Adrenal gland (tissue), 12 donors: ENCODE results near the gene PPL. TPM values are rescaled to one million over a fixed set of nuclear protein-coding genes. Genes with fewer than 3 reads are reported as not detected.

Experiments used
- DNase-seq, 7 donors: peaks; one replicate each; pipeline ENCODE4 v3.0.0-alpha.2; 2019 to 2020
- H3K27ac ChIP-seq, 5 donors: fragments of 200-600 bp; sonication (generic) in 4 of 5; 1 replicate in 3 of 5; 2 replicates in 2 of 5; pipeline versions ENCODE4 v1.5.1 to v1.8.0; 2016 to 2020; ENCODE audit warnings: mild to moderate bottlenecking in 1 of 5
- H3K27me3 ChIP-seq: fragments of 200-600 bp; 2 replicates; pipeline ENCODE4 v1.8.0; 2021
- H3K36me3 ChIP-seq, 2 donors: fragments of 200-600 bp; replicated peaks in 1 of 2; 1 replicate in 1 of 2; 2 replicates in 1 of 2; pipeline versions ENCODE4 v1.5.1 to v1.8.0; 2018 to 2022
- H3K4me1 ChIP-seq, 2 donors: fragments of 200-600 bp; replicated peaks in 1 of 2; 1 replicate in 1 of 2; 2 replicates in 1 of 2; pipeline versions ENCODE4 v1.5.1 to v1.8.0; 2018 to 2021
- H3K4me3 ChIP-seq, 4 donors: fragments of 200-600 bp; sonication (generic) in 3 of 4; one replicate each; pipeline ENCODE4 v1.5.1; 2016 to 2018
- H3K9me3 ChIP-seq, 3 donors: fragments of 200-600 bp; sonication (generic) in 1 of 3; replicated peaks in 1 of 3; 1 replicate in 2 of 3; 2 replicates in 1 of 3; pipeline versions ENCODE4 v1.5.1 to v1.8.0; 2016 to 2021
- CTCF ChIP-seq, 6 experiments: fragments of 450-650 bp in 4 of 6; fragments of 200-600 bp in 2 of 6; sonication (generic) in 1 of 6; IDR thresholded peaks; 1 replicate in 5 of 6; 2 replicates in 1 of 6; pipeline versions ENCODE4 v1.5.1 to v1.8.0; 2016 to 2021; ENCODE audit warnings: antibody characterized with exemption in 6 of 6, mild to moderate bottlenecking in 2 of 6, moderate library complexity in 1 of 6
- POLR2A ChIP-seq, 2 donors: fragments of 450-650 bp; IDR thresholded peaks; one replicate each; pipeline ENCODE4 v1.6.1; 2017; ENCODE audit warnings: antibody characterized with exemption in 2 of 2, mild to moderate bottlenecking in 2 of 2, moderate library complexity in 1 of 2
- WGBS, 4 donors: extraction: QIAGEN DNeasy Blood & Tissue Kit in 2 of 4; methylation state at CpG; one replicate each; pipeline versions ENCODE4 v1.1.5 to v1.1.7; 2013 to 2017; 5-methylcytosine and 5-hydroxymethylcytosine counted together
- intact Hi-C, 2 donors: fragments of 100-400 bp; cut with DNase I; formaldehyde crosslinking; loops; one replicate each; pipeline versions ENCODE4 v1.14.1 to v1.15.0; 2022 to 2023
- polyA plus RNA-seq, 3 donors: library from polyadenylated mRNA; stranded (reverse); fragments of 200-250 nt in 2 of 3; fragments of 350-450 nt in 1 of 3; fragmentation: Illumina TruSeq in 1 of 3; extraction: RNeasy Lipid Tissue Mini Kit (QIAGEN cat#74804) in 1 of 3; gene quantifications; one replicate each; pipeline ENCODE4 v1.2.3, GENCODE V29; 2013 to 2014
- total RNA-seq, 9 donors: library from RNA; depleted of rRNA in 4 of 9; stranded (reverse); fragments of >200 nt in 4 of 9; fragments of 120-200 nt in 1 of 9; fragmentation: NEBNext Ultra II Directional in 1 of 9; extraction: Animal tissue kit (Norgen Biotek cat#: 25700) in 1 of 9; gene quantifications; one replicate each; pipeline versions ENCODE4 v1.1.0 to v1.2.4, GENCODE V29; 2013 to 2023
- donor health status: healthy with polysubstance abuse.
- donor health status: Bipolar disorder and iron deficiency.
- donor health status: DM: yes; HTN: yes; CAD: no.
- donor health status: DM: no; HTN: no; CAD: no.
- donor health status: DM: no; HTN: no; CAD: no.
- donor health status: DM: yes; HTN: yes; CAD: no.

PPL gene
- total and polyA plus RNA-seq, 12 donors: 0.38 to 20.9 (median 14.7) TPM

- Histone ChIP-seq H3K27me3 (no peaks in the 10 kb centered on the region), H3K36me3 (no peaks in the 10 kb centered on the region), H3K4me1 (peaks cover 0 to 8% of the 10 kb centered on the region in 2 donors), H3K27ac (no peak overlapping the region), H3K9me3 (no peaks in the 10 kb centered on the region), H3K4me3 (no peak overlapping the region)
- TF ChIP-seq CTCF (IDR thresholded peaks at IDR 0.05) (no peak), POLR2A (IDR thresholded peaks at IDR 0.05) (no peak)
- WGBS, 4 donors: 72 to 77% (median 76%) methylated on average over 3 to 6 of the region's 6 CpGs
- no peak for DNase-seq
- intact Hi-C loops: loop anchor here in 1 of 2 donors (10.0 kb wide), 1 partner anchor 64 kb away; no protein-coding TSS in a partner anchor
Observed at GRCh38 chr16:4960579-4960978, 23.6 kb upstream of the PPL start.

GRCh38 chr16:4958510-4959438 lies 21.8 kb upstream of the PPL start:
- Histone ChIP-seq H3K9me3 (no peaks in the 10 kb centered on the region), H3K27me3 (no peaks in the 10 kb centered on the region), H3K4me3 (peak overlapping the region in 1 of 4 donors; percentile 50), H3K4me1 (peaks cover 0 to 8% of the 10 kb centered on the region in 2 donors), H3K36me3 (no peaks in the 10 kb centered on the region), H3K27ac (no peak overlapping the region)
- TF ChIP-seq CTCF (IDR thresholded peaks at IDR 0.05): no peak
- TF ChIP-seq POLR2A (IDR thresholded peaks at IDR 0.05): no peak
- WGBS, 4 donors: 33 to 49% (median 43%) methylated on average over 12 to 29 of the region's 29 CpGs
- intact Hi-C loops: loop anchor here (5.0 to 10.0 kb wide), 3 partner anchors 74 to 224 kb away; partner anchors contain the start of genes ANKS3 (in 1 of the 2), DNAAF8 (in 1 of the 2), GLYR1 (in 1 of the 2) and NAGPA (in 1 of the 2)
- no peak for DNase-seq

- no peak for TF ChIP-seq POLR2A (IDR thresholded peaks at IDR 0.05)
- TF ChIP-seq CTCF (IDR thresholded peaks at IDR 0.05): no peak
- peaks cover 0 to 4% of the 10 kb centered on the region in 2 donors for H3K4me1 ChIP-seq
- intact Hi-C loops: loop anchor here (5.0 to 10.0 kb wide), 3 partner anchors 74 to 223 kb away; partner anchors contain the start of genes ANKS3 (in 1 of the 2), DNAAF8 (in 1 of the 2), GLYR1 (in 1 of the 2) and NAGPA (in 1 of the 2)
- H3K27ac ChIP-seq: peak within 1 kb of the TSS in 1 of 5 donors; percentile 33
- H3K9me3 ChIP-seq: no peaks in the 10 kb centered on the region
- H3K36me3 ChIP-seq: no peaks in the 10 kb centered on the region
- H3K4me3 ChIP-seq: peak within 1 kb of the TSS in 2 of 4 donors; percentile 16 to 50
- H3K27me3 ChIP-seq: no peaks in the 10 kb centered on the region
- peak; percentile 98 to 99 (median 99) for DNase-seq
- WGBS, 4 donors: 0 to 1% (median 1%) methylated on average over 24 to 56 of the region's 56 CpGs
Observed at GRCh38 chr16:4957720-4958509, 21.0 kb upstream of the PPL start, which contains the start of gene SEC14L5. TSS of gene SEC14L5 (plus strand) at chr16:4958330. CDS start at chr16:4959324, 994 bp downstream.
